ENCODE data around the gene COL4A1. TPM values are rescaled to one million over a fixed set of nuclear protein-coding genes. Genes with fewer than 3 reads are reported as not detected.

Gene COL4A1
- total and polyA plus RNA-seq, 2 of the 13 experiments (the other 11 are each of a cell fraction or from before 2014, with no cell fraction given): not detected

- H4K20me1 ChIP-seq (ENCODE audit: insufficient read depth, low read length): no peaks in the 10 kb centered on the region
- intact Hi-C loops (cut with micrococcal nuclease; ENCODE audit: unreplicated experiment) (no loop called here), in situ Hi-C loops (cut with HindIII; ENCODE audit: extremely low pct_ligation_motif_present, low pct_unique_long_range_greater_than_20kb) (no loop called here)
- no peaks in the 10 kb centered on the region for H3K4me1 ChIP-seq (ENCODE audit: insufficient read depth, low read length)
- no TSS peak for BruUV-seq (replicated peaks)
- H3K9ac ChIP-seq (ENCODE audit: insufficient read depth, low read depth, low read length): no peak overlapping the region
- ATAC-seq (no peak), FAIRE-seq (no peak), DNase-seq (ENCODE audit: low spot score) (no peak)
- H3K9me3 ChIP-seq (ENCODE audit: low read length): no peaks in the 10 kb centered on the region
- no peak for TF ChIP-seq TIGD3 (CRISPR knock-in tag; IDR thresholded peaks at IDR 0.05; ENCODE audit: borderline replicate concordance)
- no peak for TF ChIP-seq ZNF572 (CRISPR knock-in tag; IDR thresholded peaks at IDR 0.05)
- TF ChIP-seq NFKBIZ (CRISPR knock-in tag; IDR thresholded peaks at IDR 0.05): no peak
- TF ChIP-seq ZNF143 (CRISPR knock-in tag; IDR thresholded peaks at IDR 0.05): no peak
- TF ChIP-seq EED (CRISPR knock-in tag; IDR thresholded peaks at IDR 0.05): no peak
- TF ChIP-seq ZNF333 (CRISPR knock-in tag; IDR thresholded peaks at IDR 0.05; ENCODE audit: borderline replicate concordance): no peak
- TF ChIP-seq CC2D1A (CRISPR knock-in tag; IDR thresholded peaks at IDR 0.05): no peak
- no peak for TF ChIP-seq KDM5B (CRISPR knock-in tag; IDR thresholded peaks at IDR 0.05; ENCODE audit: borderline replicate concordance)
- TF ChIP-seq WIZ (CRISPR knock-in tag; IDR thresholded peaks at IDR 0.05): no peak
- TF ChIP-seq ZNF792 (CRISPR knock-in tag; IDR thresholded peaks at IDR 0.05): no peak
- no peaks in the 10 kb centered on the region for H3K36me3 ChIP-seq (replicated peaks in 1 of 2; ENCODE audit: control insufficient read depth in 1 of 2, insufficient read depth in 2 of 2, low read length in 2 of 2)
- peaks cover 0 to 18% of the 10 kb centered on the region in 2 experiments; a peak in 1 of 5 replicates for H3K27me3 ChIP-seq (ENCODE audit: control insufficient read depth in 1 of 2, insufficient read depth in 2 of 2, low read length in 2 of 2)
- H2AFZ ChIP-seq (ENCODE audit: low read length): no peak overlapping the region
- ChIA-PET CTCF (ENCODE audit: low intra/inter-chr PET ratio, low total read pairs) (no interaction called here), POLR2A (no interaction called here)
- no peak overlapping the region for H3K4me2 ChIP-seq (ENCODE audit: low read depth, low read length)
- H3K27ac ChIP-seq (ENCODE audit: extremely low read length, insufficient read depth, low read length): no peak overlapping the region
- no peaks in the 10 kb centered on the region for H3K79me2 ChIP-seq (ENCODE audit: insufficient read depth, low read length)
- 34% methylated on average over 12 of the region's 13 CpGs for WGBS (ENCODE audit: low lambda C conversion rate)
- no peak overlapping the region for H3K4me3 ChIP-seq (replicated peaks in 1 of 3; ENCODE audit: insufficient read depth in 1 of 3, low read depth in 2 of 3, low read length in 3 of 3)
These were observed 46.5 kb upstream of the COL4A1 start for GRCh38 chr13:110353339-110353977.
